Hepatocyte (in vitro differentiated cells): ENCODE measurements around the gene PTPRT.

Experiments
- EZH2 ChIP-seq: fragments of 200-600 bp; sonication (generic); IDR thresholded peaks from 2 replicates; pipeline ENCODE4 v1.6.1; 2016; ENCODE audit warnings: antibody characterized with exemption, mild to moderate bottlenecking, borderline replicate concordance
- EZH2phosphoT487 ChIP-seq: fragments of 200-600 bp; sonication (generic); IDR thresholded peaks from one replicate; pipeline ENCODE4 v1.6.1; 2018; ENCODE audit warnings: antibody characterized with exemption, mild to moderate bottlenecking, low read depth, moderate library complexity; ENCODE audit not compliant: unreplicated experiment, severe bottlenecking
- TF ChIP-seq, protein P1 (sequence below): fragments of 200-600 bp; sonication (generic); IDR thresholded peaks from 2 replicates; pipeline ENCODE4 v1.5.1; 2016; ENCODE audit warnings: antibody characterized with exemption, mild to moderate bottlenecking; ENCODE audit not compliant: poor library complexity

DNA sequence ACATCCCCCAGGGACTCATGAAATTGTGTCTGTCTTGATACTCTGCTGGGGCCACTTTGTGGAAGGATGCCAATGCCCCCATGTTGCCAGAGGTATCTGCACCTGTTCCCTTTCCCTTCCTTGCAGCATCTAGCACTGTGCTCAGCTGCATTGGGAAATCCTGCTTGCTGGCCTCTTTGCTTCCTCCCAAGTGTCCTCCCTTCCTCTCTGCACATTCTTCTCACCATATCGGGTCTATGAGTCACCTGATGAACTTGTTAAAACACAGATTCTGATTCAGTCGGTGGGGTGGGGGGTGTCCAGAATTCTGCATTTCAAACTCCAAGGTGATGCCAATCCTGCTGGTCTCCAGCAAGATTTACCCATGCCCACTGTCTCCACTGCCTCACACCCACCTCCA is 467.8 kb downstream of the PTPRT start:
- TF ChIP-seq, protein P1, sequence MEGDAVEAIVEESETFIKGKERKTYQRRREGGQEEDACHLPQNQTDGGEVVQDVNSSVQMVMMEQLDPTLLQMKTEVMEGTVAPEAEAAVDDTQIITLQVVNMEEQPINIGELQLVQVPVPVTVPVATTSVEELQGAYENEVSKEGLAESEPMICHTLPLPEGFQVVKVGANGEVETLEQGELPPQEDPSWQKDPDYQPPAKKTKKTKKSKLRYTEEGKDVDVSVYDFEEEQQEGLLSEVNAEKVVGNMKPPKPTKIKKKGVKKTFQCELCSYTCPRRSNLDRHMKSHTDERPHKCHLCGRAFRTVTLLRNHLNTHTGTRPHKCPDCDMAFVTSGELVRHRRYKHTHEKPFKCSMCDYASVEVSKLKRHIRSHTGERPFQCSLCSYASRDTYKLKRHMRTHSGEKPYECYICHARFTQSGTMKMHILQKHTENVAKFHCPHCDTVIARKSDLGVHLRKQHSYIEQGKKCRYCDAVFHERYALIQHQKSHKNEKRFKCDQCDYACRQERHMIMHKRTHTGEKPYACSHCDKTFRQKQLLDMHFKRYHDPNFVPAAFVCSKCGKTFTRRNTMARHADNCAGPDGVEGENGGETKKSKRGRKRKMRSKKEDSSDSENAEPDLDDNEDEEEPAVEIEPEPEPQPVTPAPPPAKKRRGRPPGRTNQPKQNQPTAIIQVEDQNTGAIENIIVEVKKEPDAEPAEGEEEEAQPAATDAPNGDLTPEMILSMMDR: no peak
- TF ChIP-seq EZH2: no peak
- TF ChIP-seq EZH2phosphoT487: no peak
